GM21619 (cell line): ENCODE data around the gene PNRC1.
"Not testable (repeated sequence)": the region's sequence is repeated elsewhere in the genome, so short reads cannot be mapped to it uniquely, and the experiment has no call there.

ENCODE experiments used
- ATAC-seq: cut with Tn5 transposase; IDR thresholded peaks from one replicate; pipeline ENCODE4 v1.9.1; 2021; ENCODE audit not compliant: unreplicated experiment

The PNRC1 gene

GRCh38 chr6:89080281-89081128, at the start of gene PNRC1:
Gene PNRC1, plus strand, starts transcription at chr6:89080751. Its CDS starts 144 bp downstream, at chr6:89080895.
- ATAC-seq: peak; percentile 70

- ATAC-seq: no peak
These were observed 48.0 kb upstream of the PNRC1 start for GRCh38 chr6:89032599-89032998.

GRCh38 chr6:89033461-89033860, 47.1 kb upstream of the PNRC1 start:
- no peak for ATAC-seq

GRCh38 chr6:89034116-89034515, 46.4 kb upstream of the PNRC1 start:
- not testable (repeated sequence) for ATAC-seq

- ATAC-seq: no peak
These were observed 45.8 kb upstream of the PNRC1 start for GRCh38 chr6:89034586-89035251.

GRCh38 chr6:89035252-89036101, 45.1 kb upstream of the PNRC1 start:
- ATAC-seq: no peak

- no peak for ATAC-seq
These were observed 43.2 kb upstream of the PNRC1 start for GRCh38 chr6:89037141-89037900.

- ATAC-seq: not testable (repeated sequence)
These were observed 42.7 kb upstream of the PNRC1 start for GRCh38 chr6:89037901-89038293.

- ATAC-seq: no peak
These were observed 37.9 kb upstream of the PNRC1 start for GRCh38 chr6:89042664-89043063.

- ATAC-seq: no peak
These were observed 36.1 kb upstream of the PNRC1 start for GRCh38 chr6:89044328-89045010.

- no peak for ATAC-seq
These were observed 35.6 kb upstream of the PNRC1 start for GRCh38 chr6:89045011-89045387.

GRCh38 chr6:89045576-89045975, 35.0 kb upstream of the PNRC1 start:
- ATAC-seq: no peak

GRCh38 chr6:89047473-89047872, 33.1 kb upstream of the PNRC1 start:
- ATAC-seq: no peak

- no peak for ATAC-seq
These were observed 32.1 kb upstream of the PNRC1 start for GRCh38 chr6:89048288-89048923.

- ATAC-seq: no peak
These were observed 31.6 kb upstream of the PNRC1 start for GRCh38 chr6:89048985-89049384.

- no peak for ATAC-seq
These were observed 30.4 kb upstream of the PNRC1 start for GRCh38 chr6:89050155-89050554.

- ATAC-seq: no peak
These were observed 29.9 kb upstream of the PNRC1 start for GRCh38 chr6:89050697-89051096.

GRCh38 chr6:89051676-89052075, 28.9 kb upstream of the PNRC1 start:
- no peak for ATAC-seq

GRCh38 chr6:89054208-89054607, 26.3 kb upstream of the PNRC1 start:
- no peak for ATAC-seq

GRCh38 chr6:89057759-89058158, 22.8 kb upstream of the PNRC1 start:
- no peak for ATAC-seq
